ENCODE results near the gene PDLIM4. TPM values are rescaled to one million over a fixed set of nuclear protein-coding genes. Genes with fewer than 3 reads are reported as not detected.
A peak's percentile ranks its signal among the peaks of the same experiment; 100 is the strongest.

Gene PDLIM4
- polyA plus RNA-seq, 4 donors: 13.1 to 19.5 (median 14.8) TPM

- DNase-seq (ENCODE audit: low read depth in 4 of 4, low spot score in 3 of 4): no peak
These were observed 30.8 kb upstream of the PDLIM4 start for GRCh38 chr5:132226516-132227234.

- DNase-seq (ENCODE audit: low read depth in 4 of 4, low spot score in 3 of 4): no peak
These were observed 30.3 kb upstream of the PDLIM4 start for GRCh38 chr5:132227235-132227484.

GRCh38 chr5:132227485-132228240 is 29.8 kb upstream of the PDLIM4 start, which contains the start of gene P4HA2:
Gene P4HA2, minus strand, starts transcription at chr5:132227853. Its CDS starts 9,227 bp downstream, at chr5:132218626.
- peak in 3 of 4 donors; percentile 60 to 67 (median 63) for DNase-seq (ENCODE audit: low read depth in 4 of 4, low spot score in 3 of 4)

- DNase-seq (ENCODE audit: low read depth in 4 of 4, low spot score in 3 of 4): no peak
These were observed 29.1 kb upstream of the PDLIM4 start for GRCh38 chr5:132228241-132229035.

- no peak for DNase-seq (ENCODE audit: low read depth in 4 of 4, low spot score in 3 of 4)
These were observed 28.3 kb upstream of the PDLIM4 start for GRCh38 chr5:132229236-132229635.

- DNase-seq (ENCODE audit: low read depth in 4 of 4, low spot score in 3 of 4): no peak
These were observed 26.6 kb upstream of the PDLIM4 start for GRCh38 chr5:132230871-132231270.

GRCh38 chr5:132232465-132232864 is 25.0 kb upstream of the PDLIM4 start:
- DNase-seq (ENCODE audit: low read depth in 4 of 4, low spot score in 3 of 4): no peak

- no peak for DNase-seq (ENCODE audit: low read depth in 4 of 4, low spot score in 3 of 4)
These were observed 24.4 kb upstream of the PDLIM4 start for GRCh38 chr5:132233081-132233480.

GRCh38 chr5:132233811-132234683 is 23.4 kb upstream of the PDLIM4 start:
- no peak for DNase-seq (ENCODE audit: low read depth in 4 of 4, low spot score in 3 of 4)

- no peak for DNase-seq (ENCODE audit: low read depth in 4 of 4, low spot score in 3 of 4)
These were observed 22.8 kb upstream of the PDLIM4 start for GRCh38 chr5:132234684-132235062.

- DNase-seq (ENCODE audit: low read depth in 4 of 4, low spot score in 3 of 4): no peak
These were observed 22.2 kb upstream of the PDLIM4 start for GRCh38 chr5:132235340-132235739.

- no peak for DNase-seq (ENCODE audit: low read depth in 4 of 4, low spot score in 3 of 4)
These were observed 20.4 kb upstream of the PDLIM4 start for GRCh38 chr5:132237141-132237540.

GRCh38 chr5:132237670-132238069 is 19.8 kb upstream of the PDLIM4 start:
- no peak for DNase-seq (ENCODE audit: low read depth in 4 of 4, low spot score in 3 of 4)

GRCh38 chr5:132238169-132238744 is 19.2 kb upstream of the PDLIM4 start:
- DNase-seq (ENCODE audit: low read depth in 4 of 4, low spot score in 3 of 4): no peak

GRCh38 chr5:132238901-132239500 is 18.5 kb upstream of the PDLIM4 start:
- no peak for DNase-seq (ENCODE audit: low read depth in 4 of 4, low spot score in 3 of 4)

GRCh38 chr5:132239776-132240175 is 17.7 kb upstream of the PDLIM4 start:
- no peak for DNase-seq (ENCODE audit: low read depth in 4 of 4, low spot score in 3 of 4)

- DNase-seq (ENCODE audit: low read depth in 4 of 4, low spot score in 3 of 4): no peak
These were observed 14.0 kb upstream of the PDLIM4 start for GRCh38 chr5:132243366-132243977.

GRCh38 chr5:132245593-132245992 is 11.9 kb upstream of the PDLIM4 start:
- DNase-seq (ENCODE audit: low read depth in 4 of 4, low spot score in 3 of 4): no peak

GRCh38 chr5:132246806-132247205 is 10.7 kb upstream of the PDLIM4 start:
- DNase-seq (ENCODE audit: low read depth in 4 of 4, low spot score in 3 of 4): no peak

Measured in right renal pelvis (tissue), 4 donors.